ENCODE measurements around the gene UGT1A7.
"Not testable (repeated sequence)": the region's sequence is repeated elsewhere in the genome, so short reads cannot be mapped to it uniquely, and the experiment has no call there.

UGT1A7 gene

DNA sequence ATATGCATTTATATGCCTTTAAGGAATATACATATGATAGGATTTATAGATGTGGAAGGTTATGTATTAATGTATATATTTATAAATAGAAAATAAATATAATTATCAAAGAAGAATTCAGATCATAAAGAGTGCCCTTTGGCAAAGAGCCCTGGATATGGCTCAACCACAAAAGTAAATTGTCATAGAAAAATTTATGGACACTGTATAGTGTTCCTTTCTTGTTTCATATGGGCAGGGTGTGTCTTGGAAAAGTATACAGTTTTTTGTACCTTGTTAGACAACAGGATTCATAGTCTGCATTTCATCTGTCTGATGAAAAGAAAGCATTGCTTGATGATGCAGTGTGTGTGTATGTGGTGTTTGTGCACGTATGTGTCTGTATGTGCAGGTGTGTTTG is 2.9 kb downstream of the UGT1A7 start:
- no peak for DNase-seq

DNA sequence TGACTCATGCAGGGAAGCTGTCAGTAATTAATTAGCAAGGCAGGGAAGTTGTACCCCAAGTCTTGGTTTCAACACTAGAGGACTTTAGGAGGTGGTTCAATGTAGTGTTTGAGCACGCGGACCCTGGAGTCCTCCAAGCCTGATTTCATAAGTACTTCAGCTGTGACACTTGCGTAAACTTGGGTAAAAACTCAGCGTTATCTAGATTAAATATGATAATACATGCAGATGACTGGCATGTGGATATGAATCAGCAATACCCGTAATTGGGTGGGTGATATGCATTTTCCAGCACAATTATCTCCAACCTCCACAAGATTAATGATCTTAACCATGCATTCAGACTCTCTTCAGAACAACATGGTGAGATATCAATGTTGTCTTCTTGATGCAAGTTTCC is 5.2 kb downstream of the UGT1A7 start:
- no peak for DNase-seq

DNA sequence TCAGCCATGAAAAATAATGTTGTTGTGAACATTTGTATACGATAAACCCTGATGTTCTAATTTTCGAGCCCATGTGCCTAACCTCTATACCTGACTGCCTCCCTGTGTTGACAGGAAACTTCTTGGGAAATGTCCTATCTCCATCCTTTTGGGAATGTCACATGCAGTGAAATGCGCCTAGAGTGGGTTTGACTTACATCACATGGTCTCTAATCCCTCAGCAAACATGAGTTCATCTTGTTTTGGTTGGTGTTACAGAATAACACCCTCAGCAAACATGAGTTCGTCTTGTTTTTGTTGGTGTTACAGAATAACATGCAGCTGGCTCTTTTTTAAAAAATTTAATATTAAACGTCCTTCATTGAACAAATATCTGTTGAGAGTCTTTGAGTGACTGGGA is 6.6 kb downstream of the UGT1A7 start:
- DNase-seq = no peak

DNA sequence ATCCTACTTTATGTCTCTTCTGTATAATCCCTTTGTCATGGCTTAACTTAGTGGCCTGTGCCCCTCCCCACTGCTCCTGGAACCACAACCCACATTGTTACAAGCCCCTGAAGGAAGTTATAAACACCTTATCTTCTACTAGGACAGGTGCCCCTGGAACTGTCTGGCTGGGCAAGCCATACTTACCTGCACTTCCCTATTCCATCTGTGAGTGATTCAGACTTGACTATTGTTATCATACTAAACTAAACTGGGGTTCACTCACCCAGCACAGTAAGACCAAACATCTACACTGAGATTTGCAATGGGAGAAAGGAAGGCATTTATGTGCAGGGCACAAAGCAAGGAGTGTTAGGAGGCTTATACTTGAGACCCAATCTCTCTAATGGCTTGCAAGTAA is 7.3 kb downstream of the UGT1A7 start:
- DNase-seq = no peak

DNA sequence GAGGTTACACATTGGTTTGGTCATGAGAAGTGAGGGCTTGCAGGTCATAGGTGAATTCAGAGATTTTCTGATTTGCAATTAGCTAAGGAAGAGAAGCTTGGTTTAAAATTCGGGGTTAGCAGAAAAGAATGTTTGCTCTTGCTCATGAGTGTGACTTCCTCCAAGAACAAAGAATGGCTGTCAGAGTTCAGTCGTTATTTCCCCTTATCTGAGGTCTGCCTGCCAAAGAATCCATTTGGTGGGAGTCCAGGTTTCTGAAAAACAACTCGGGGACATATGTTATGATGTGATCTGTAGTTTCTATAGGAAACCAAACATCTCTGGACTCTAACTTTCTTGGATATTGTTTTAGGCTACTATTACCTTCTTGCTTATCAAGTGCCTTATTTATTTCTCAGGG is 7.8 kb downstream of the UGT1A7 start:
- DNase-seq = no peak

DNA sequence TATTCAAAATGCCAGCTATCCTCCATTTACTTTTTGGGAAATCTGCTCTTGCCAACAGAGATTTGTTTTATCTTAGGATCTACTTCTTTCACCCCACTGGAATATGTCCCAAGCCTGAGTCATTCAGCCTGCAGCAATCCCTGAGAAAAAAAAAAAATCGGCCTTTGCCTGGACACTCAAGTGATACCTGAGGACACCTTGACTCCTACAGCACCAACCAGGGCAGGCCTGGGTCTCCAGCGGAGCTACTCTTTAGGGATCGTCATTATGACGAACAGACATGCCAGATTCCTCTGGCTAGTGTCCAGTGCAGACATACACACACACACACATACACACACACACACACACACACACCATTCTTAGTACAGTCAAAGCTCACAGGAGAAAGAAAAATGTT is 8.7 kb downstream of the UGT1A7 start:
- DNase-seq = no peak

DNA sequence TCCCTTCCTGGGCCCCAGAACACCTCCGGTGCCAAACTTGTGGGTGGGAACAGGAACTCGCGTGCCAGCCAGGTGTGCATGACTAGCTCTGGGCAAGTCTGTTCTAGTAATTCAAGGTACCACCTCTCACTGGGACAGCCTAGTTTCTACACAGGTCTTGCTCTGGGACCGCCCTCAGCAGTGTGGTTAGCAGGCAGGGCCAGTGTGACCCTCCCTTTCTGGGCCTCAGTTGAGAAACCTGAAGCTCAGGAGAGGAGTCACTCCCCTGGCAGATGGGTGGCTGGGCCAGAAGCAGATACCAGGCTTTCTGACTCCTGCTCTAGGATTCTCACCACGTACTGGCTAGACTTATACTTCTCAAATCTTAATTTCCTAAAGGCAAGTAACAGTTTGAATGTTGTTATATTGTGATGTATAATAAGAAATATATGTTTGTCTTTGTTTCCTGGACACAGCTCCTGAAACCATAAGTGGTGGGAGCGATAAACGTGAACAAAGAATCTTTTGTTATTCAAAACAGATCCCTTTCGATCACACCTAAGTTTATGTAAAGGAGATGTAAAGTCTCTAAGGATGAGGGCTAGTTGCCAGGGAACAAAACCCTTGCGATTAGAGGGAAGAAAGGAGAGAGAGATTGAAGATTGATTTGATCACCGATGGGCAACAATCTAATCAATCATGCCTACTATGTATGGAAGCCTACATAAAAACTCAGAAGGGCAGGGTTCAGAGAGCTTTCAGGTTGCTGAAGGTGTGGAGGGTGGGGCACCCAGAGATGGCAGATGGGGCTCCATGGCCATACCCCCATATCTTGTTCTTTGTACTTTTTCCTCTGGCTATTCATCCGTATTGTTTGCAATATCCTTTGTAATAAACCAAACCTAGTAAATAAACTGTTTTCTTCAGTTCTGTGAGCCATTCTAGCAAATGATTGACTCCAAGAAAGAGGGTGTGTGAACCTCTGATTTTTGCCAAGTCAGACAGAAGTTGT is 10.0 kb downstream of the UGT1A7 start:
- no peak for DNase-seq

DNA sequence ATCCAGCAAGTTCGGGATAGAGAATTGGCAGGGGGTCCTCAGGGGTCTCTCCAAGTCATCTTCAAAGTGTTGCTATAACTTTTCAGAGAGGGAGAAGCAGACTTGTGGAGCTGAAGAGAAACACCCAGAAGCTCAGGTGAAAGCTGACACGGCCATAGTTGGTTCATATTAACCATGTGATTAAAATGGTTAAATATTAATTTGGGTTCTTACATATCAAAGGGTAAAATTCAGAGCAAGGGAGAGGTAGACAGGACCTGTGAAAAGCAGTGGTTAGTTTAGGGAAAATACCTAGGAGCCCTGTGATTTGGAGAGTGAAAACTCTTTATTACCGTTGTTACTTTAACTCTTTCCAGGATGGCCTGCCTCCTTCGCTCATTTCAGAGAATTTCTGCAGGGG is 10.9 kb downstream of the UGT1A7 start, which contains the start of gene UGT1A6:
Gene UGT1A6 (plus strand): TSS at position 243 of the 400 bp plus-strand sequence. CDS start 115 bp downstream, at position 358.
- no peak for DNase-seq

DNA sequence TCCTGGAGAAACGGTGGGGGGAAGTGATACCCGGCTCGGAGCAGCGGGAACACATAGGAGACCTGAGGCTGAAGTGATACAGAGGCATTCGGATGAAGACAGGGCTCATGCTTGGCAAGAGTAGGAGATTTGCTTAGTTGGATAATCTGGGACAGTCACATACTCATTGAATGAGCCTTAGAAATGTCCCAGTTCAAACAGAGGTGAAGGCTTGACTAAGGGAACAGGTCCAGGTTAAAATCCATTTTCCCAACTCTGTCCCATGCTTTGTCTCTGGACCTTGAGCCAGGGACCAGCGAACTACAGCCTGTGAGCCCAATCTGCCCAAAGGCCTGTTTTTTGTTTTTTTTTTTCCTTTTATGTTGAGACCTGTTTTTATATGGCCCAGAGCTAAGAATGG is 12.3 kb downstream of the UGT1A7 start:
- no peak for DNase-seq

DNA sequence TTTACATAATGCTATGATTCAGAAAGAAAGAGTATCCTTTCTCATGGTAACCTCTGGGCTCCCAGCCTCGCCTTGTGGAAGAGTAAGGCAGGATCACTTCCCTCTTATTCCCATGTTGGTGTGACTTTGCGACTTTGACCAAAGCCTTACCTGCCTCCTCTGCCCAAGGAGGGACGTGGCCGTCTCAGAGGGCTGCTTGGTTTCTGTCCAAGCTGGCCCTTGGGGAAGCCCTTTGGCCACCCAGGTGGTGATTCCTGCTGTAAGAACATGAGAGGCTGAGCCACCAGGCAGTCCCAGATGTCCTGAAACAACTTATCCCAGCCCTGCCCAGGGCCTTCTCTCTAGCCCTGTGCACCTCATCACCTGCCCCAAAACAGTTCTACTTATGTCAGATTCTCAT is 17.0 kb downstream of the UGT1A7 start:
- DNase-seq = no peak

DNA sequence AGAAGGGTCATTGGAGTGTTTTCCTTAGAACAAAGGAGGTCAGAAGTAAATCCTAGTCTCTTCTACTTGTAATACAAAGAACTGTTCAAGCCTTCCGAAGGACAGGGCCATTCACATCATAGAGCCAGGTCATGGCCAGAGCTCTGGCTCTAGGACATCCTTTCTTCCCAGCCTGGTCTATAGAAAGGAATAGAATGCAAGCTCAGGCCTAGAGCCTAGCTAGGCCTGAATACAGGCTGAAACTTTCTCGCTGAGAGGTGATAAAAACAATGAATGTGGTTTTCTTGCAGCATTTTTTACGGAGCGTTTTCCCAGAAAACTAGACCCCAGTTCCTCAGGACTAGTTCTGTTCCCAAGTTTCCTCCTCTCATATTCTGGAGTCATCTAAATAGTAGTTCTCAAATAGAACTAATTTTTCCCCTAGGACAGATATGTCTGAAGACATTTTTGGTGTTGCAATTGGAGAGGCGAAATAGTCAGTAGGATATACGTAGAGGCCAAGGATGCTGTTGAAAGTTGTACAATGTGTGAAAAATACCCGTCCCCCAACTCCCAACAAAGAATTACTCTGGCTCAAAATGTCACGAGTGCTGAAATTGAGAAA is 17.8 kb downstream of the UGT1A7 start:
- no peak for DNase-seq

DNA sequence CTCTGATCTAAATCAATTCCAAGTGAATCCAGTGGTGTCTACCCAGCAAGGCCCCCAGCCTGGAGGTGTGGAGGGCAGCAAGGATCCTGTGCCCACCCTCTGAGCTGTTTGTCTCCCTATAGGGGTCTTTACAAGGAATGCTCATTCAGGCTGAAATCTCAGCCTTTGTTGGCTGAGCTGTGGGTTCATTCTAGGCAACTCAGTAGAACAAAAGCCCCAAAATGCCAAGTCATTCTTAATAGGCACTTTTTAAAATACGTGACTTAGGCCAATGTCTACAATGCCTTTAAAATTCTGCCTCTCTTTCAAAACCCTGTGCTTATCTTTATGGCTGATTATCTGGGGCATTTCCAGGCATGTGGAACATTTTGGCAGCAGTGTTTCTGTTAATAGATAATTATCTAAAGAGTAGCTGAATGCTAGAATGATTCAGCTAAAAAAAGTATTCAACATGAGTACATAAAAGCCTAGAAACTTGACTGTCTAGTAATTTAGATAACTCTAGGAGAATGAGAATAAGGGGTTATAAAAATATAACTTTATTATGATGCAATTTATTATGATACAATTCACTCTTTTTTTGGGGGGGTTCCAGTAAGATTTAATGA is 18.4 kb downstream of the UGT1A7 start:
- no peak for DNase-seq

DNA sequence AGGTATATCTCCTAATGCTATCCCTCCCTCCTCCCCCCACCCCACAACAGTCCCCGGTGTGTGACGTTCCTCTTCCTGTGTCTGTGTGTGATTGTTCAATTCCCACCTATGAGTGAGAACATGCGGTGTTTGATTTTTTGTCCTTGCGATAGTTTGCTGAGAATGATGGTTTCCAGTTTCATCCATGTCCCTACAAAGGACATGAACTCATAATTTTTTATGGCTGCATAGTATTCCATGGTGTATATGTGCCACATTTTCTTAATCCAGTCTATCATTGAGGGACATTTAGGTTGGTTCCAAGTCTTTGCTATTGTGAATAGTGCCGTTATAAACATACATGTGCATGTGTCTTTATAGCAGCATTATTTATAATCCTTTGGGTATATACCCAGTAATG is 19.1 kb downstream of the UGT1A7 start:
- DNase-seq = not testable (repeated sequence)

DNA sequence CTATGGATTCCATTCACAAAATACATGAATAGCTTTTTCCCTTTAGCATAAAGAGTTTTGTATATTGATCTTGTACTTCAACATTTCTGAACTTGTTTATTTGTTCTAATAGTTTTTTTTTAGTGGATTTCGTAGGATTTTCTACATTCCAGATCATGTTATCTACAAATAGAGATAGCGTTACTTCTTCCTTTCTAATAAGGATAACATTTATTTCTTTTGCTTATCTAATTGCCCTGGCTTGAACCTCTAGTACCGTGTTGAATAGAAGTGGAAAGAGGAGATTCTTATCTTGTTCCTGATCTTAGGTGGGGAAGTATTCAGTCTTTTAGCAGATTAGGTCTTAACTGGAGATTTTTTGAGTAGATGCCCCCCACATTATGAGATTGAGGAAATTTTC is 20.5 kb downstream of the UGT1A7 start:
- no peak for DNase-seq

DNA sequence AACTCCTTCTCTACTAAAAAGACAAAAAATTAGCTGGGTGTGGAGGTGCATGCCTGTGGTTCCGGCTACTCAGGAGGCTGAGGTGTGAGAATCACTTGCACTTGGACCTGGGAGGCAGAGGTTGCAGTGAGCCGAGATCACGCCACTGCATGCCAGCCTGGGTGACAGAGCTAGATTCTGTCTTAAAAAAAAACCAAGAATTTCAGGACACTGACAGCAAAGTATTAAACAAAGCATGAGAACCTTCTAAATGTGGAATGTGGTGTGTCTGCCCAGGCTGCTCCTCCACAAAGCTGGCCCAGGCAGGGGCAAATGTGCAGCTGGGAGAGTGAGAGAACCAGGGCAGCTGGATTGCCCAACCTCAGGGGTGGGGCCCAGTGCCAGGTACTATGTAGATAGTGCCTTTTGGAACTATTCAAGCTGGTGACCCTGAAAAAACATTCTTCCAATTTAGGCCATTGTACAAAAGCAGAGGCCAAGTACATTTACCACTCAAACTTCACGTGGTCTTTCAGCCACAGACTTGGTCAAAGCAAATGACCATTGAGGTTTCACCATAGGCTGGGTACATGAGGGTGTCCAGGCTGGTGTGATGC is 24.3 kb downstream of the UGT1A7 start:
- DNase-seq = no peak

DNA sequence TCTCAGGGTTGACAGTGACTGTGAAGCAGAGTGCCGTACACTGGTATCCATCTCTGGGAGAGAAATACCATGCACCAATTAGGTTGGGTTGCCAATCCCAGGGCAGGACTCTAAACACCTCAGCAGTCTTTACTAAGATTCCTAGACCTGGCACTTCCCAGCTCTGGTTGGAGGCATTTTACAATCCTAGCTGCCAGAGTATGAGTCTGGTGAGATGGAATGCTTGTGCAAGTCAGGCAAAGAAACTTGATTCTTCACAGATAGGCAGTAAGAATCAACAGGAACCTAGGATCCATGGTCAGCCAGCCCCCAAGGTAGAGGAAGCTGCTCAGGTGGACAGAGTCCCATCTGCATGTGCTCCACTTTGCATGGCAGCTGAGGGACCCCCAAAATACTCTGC is 25.0 kb downstream of the UGT1A7 start:
- DNase-seq = no peak

DNA sequence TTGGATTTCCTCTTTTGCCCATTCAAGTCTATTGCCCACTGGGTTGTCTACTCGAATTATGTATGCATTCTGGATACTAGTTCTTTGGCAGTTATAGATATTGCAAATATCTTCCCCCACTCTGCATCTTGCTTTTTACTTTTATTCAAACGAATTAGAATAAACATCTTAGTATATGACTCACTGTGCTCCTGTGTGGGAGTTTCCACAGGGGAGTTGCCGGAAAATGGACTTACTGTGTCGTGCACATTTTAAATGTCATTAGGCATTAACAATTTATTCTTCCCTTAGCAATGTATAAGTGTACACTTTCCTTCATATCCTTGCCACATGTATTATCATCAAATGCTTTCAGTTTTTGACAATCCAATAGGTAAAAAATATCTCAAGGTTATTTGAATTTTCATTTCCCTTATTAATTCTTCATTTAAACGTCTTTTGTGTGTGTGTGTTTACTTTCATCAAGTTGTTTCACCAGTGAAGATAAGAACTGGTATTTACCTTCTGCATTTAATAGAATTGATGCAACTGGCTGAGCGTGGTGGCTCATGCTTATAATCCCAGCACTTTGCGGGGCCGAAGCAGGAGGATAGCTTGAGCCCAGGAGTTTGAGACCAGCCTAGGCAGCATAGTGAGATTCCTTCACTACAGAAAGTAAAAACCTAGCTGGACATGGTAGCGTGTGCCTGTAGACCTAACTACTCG is 26.4 kb downstream of the UGT1A7 start:
- DNase-seq = no peak

DNA sequence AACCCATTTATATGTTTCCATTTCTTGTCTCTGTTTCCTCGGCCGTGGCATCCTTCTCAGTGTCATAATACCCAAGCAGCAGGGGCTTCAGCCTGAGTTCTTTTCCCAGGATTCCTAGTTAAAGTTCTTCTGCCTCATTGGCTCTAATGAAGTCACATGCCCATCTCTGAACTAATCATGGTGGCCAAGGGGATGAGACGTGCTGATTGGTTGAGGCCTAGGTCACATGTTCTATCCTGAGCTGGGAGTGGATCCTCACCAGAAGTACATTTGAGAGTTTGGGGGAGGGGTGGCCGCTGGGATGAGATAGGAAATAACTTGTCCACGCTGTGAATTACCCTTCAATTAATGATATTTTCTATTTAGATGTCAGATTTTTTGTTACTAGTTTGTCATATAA is 27.2 kb downstream of the UGT1A7 start:
- DNase-seq = no peak

DNA sequence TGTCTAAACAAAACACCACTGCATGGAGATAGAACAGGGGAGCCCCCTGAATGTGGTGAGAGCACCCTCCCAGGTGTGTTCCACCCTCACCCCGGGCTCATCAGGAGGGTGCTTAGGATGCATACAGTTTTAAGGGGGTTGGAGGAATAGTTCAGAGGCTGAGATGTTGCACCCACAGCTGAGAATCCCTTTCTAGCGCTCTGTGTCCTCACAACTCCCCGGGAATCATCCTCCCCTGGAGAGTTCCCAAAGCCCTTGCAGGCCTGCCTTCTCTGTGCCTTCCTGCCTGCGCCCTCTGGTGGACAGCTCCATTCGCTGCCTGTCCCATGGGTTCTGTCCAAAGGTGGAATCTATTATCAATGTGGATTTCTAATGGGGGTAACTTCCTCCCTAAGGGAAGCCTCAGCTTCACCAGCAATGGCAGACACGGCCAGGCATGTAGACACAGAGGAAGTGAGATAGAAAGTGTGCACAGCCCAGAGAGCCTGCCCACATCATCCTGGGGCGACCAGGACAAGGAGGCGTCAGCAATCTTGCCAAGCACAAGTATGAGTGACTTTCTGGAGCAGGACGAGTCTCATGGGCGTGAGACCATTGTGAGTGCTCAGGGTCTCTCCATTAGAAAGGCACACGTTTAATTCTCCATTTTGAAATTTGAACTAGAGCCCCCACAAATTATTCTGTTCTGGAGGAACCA is 29.8 kb downstream of the UGT1A7 start:
- peak; percentile 81 for DNase-seq

DNA sequence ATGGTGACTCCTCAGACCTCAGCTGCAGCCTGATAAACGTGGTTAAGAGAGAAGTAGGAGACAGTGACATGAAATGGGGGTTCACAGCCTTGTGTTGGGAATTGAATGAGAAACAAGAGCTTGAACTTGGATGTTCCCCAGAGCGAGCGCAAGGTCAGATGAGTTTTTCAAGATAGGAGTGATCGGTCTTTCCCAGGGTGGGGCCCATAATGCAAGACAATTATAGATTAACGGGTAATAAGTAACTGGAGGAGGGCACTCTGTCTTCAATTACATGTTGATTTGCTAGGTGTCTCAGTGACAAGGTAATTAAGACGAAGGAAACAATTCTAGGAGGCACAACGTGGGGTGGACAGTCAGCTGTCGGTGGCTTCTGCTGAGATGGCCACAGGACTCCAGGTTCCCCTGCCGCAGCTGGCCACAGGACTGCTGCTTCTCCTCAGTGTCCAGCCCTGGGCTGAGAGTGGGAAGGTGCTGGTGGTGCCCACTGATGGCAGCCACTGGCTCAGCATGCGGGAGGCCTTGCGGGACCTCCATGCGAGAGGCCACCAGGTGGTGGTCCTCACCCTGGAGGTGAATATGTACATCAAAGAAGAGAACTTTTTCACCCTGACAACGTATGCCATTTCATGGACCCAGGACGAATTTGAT is 31.0 kb downstream of the UGT1A7 start, which contains the start of gene UGT1A5:
Gene UGT1A5 (plus strand): TSS at position 297 of the 651 bp plus-strand sequence. CDS start 85 bp downstream, at position 382.
- no peak for DNase-seq

DNA sequence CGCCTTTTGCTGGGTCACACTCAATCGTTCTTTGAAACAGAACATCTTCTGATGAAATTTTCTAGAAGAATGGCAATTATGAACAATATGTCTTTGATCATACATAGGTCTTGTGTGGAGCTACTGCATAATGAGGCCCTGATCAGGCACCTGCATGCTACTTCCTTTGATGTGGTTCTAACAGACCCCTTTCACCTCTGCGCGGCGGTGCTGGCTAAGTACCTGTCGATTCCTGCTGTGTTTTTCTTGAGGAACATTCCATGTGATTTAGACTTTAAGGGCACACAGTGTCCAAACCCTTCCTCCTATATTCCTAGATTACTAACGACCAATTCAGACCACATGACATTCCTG is 31.5 kb downstream of the UGT1A7 start:
- DNase-seq = no peak

DNA sequence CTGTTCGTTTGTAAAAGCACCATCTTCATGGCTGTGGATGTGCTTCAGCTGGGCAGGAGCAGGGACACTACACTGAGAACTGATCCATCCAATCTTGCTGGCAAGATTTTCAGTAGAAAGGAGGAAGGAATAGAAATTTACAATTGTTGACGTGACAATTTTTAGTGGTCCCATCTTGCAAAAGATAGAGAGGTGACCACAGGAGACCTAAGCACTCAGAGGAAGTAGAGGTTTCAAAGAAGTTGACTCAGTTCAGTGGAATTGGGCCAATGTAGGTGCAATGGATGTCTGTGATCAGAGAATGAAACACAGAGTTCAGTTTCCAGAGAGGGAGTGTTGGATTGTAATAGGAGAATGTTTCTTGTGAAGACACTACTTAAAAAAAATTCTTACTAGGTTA is 32.4 kb downstream of the UGT1A7 start:
- no peak for DNase-seq

Measured in NCI-H510A treated with DMSO at 0.1 percent for 48 hours (cell line).